ENCODE results near the gene LSP1.

- TF ChIP-seq CTCF (conservative IDR thresholded peaks at IDR 0.05; ENCODE audit: low read length) (no peak), EZH2phosphoT487 (IDR thresholded peaks at IDR 0.05; ENCODE audit: borderline replicate concordance, low read depth, low read length) (no peak)
These were observed 86.2 kb downstream of the LSP1 start for GRCh38 chr11:1939006-1939625.
